ENCODE results near the gene ZNF444.

GRCh38 chr19:56124578-56124977 is 16.5 kb upstream of the ZNF444 start:
- no peak for TF ChIP-seq REST (IDR thresholded peaks at IDR 0.05; ENCODE audit: insufficient read depth in 1 of 2, low read depth in 2 of 2, low read length in 2 of 2)
- no peak for TF ChIP-seq FOXP2 (optimal IDR thresholded peaks at IDR 0.05; ENCODE audit: borderline replicate concordance, extremely low read depth, extremely low read length, insufficient read depth)
- no peak for TF ChIP-seq POLR2AphosphoS5 (IDR thresholded peaks at IDR 0.05; ENCODE audit: low read depth, low read length)
- no peak for TF ChIP-seq TAF1 (IDR thresholded peaks at IDR 0.05; ENCODE audit: borderline replicate concordance, insufficient read depth, low read length)
- TF ChIP-seq SIN3A (IDR thresholded peaks at IDR 0.05; ENCODE audit: borderline replicate concordance, insufficient read depth, low read length) = no peak

Measured in PFSK-1 (cell line).